A549 (cell line): ENCODE results near the gene HES3.

ENCODE experiments used
- EP300 ChIP-seq, 2 experiments: fragments of >200 bp; sonication (Bioruptor Twin); formaldehyde crosslinking; IDR thresholded peaks; 2 replicates in 1 of 2; 3 replicates in 1 of 2; pipeline ENCODE4 v1.6.1; 2016 to 2017
- JUN ChIP-seq, 2 experiments: fragments of >200 bp; sonication (Bioruptor Twin); formaldehyde crosslinking; IDR thresholded peaks; 2 replicates in 1 of 2; 3 replicates in 1 of 2; pipeline ENCODE4 v1.6.1; 2016 to 2017
- JUNB ChIP-seq: fragments of >200 bp; sonication (Bioruptor Twin); formaldehyde crosslinking; IDR thresholded peaks from 2 replicates; pipeline ENCODE4 v1.6.1; 2016
- MAFK ChIP-seq: fragments of 450-650 bp; IDR thresholded peaks from 2 replicates; pipeline ENCODE4 v1.6.1; 2014; ENCODE audit not compliant: partially characterized antibody
- POLR2A ChIP-seq: IDR thresholded peaks from 2 replicates; pipeline ENCODE4 v1.6.1; 2012; ENCODE audit warnings: mild to moderate bottlenecking, low read length
- TF ChIP-seq, protein P1 (sequence below): fragments of >200 bp; sonication (Bioruptor Twin); formaldehyde crosslinking; IDR thresholded peaks from 3 replicates; pipeline ENCODE4 v1.5.1; 2016
- TF ChIP-seq, protein P2 (sequence below): IDR thresholded peaks from 2 replicates; pipeline ENCODE4 v1.6.1; 2012
- TF ChIP-seq, protein P3 (sequence below): fragments of 200-600 bp; sonication (generic); IDR thresholded peaks from 2 replicates; pipeline ENCODE4 v1.6.1; 2016; ENCODE audit warnings: antibody characterized with exemption, mild to moderate bottlenecking, moderate library complexity
- TF ChIP-seq, protein P4 (sequence below): fragments of 450-650 bp; IDR thresholded peaks from 2 replicates; pipeline ENCODE4 v1.6.1; 2014; ENCODE audit warnings: antibody characterized with exemption

DNA sequence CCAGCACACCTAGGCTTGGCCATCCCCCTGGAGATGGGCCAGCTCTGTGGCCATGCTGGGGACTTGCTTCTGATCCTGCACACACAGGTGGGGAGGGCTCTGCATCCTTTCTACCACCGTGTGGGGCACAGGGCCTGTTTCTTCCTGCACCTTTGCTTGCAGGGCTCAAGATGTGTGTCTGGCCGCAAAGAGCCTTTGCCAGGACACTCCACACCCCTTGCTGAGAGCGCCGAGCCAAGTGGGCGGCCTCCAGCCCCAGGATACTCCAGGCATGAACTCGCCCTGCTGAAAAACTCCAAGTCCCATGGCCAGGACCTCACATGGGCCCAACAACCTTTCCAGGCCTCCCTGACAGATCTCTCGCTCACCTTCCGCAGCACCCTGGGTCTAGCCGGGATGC is 28.5 kb downstream of the HES3 start:
- TF ChIP-seq, protein P1, sequence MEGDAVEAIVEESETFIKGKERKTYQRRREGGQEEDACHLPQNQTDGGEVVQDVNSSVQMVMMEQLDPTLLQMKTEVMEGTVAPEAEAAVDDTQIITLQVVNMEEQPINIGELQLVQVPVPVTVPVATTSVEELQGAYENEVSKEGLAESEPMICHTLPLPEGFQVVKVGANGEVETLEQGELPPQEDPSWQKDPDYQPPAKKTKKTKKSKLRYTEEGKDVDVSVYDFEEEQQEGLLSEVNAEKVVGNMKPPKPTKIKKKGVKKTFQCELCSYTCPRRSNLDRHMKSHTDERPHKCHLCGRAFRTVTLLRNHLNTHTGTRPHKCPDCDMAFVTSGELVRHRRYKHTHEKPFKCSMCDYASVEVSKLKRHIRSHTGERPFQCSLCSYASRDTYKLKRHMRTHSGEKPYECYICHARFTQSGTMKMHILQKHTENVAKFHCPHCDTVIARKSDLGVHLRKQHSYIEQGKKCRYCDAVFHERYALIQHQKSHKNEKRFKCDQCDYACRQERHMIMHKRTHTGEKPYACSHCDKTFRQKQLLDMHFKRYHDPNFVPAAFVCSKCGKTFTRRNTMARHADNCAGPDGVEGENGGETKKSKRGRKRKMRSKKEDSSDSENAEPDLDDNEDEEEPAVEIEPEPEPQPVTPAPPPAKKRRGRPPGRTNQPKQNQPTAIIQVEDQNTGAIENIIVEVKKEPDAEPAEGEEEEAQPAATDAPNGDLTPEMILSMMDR: no peak
- TF ChIP-seq, protein P2, sequence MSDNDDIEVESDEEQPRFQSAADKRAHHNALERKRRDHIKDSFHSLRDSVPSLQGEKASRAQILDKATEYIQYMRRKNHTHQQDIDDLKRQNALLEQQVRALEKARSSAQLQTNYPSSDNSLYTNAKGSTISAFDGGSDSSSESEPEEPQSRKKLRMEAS: no peak
- TF ChIP-seq EP300 (IDR thresholded peaks at IDR 0.05) (no peak), POLR2A (no peak), JUN (IDR thresholded peaks at IDR 0.05) (no peak), JUNB (no peak), MAFK (no peak)
- TF ChIP-seq, protein P3, sequence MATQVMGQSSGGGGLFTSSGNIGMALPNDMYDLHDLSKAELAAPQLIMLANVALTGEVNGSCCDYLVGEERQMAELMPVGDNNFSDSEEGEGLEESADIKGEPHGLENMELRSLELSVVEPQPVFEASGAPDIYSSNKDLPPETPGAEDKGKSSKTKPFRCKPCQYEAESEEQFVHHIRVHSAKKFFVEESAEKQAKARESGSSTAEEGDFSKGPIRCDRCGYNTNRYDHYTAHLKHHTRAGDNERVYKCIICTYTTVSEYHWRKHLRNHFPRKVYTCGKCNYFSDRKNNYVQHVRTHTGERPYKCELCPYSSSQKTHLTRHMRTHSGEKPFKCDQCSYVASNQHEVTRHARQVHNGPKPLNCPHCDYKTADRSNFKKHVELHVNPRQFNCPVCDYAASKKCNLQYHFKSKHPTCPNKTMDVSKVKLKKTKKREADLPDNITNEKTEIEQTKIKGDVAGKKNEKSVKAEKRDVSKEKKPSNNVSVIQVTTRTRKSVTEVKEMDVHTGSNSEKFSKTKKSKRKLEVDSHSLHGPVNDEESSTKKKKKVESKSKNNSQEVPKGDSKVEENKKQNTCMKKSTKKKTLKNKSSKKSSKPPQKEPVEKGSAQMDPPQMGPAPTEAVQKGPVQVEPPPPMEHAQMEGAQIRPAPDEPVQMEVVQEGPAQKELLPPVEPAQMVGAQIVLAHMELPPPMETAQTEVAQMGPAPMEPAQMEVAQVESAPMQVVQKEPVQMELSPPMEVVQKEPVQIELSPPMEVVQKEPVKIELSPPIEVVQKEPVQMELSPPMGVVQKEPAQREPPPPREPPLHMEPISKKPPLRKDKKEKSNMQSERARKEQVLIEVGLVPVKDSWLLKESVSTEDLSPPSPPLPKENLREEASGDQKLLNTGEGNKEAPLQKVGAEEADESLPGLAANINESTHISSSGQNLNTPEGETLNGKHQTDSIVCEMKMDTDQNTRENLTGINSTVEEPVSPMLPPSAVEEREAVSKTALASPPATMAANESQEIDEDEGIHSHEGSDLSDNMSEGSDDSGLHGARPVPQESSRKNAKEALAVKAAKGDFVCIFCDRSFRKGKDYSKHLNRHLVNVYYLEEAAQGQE: no peak
- TF ChIP-seq, protein P4, sequence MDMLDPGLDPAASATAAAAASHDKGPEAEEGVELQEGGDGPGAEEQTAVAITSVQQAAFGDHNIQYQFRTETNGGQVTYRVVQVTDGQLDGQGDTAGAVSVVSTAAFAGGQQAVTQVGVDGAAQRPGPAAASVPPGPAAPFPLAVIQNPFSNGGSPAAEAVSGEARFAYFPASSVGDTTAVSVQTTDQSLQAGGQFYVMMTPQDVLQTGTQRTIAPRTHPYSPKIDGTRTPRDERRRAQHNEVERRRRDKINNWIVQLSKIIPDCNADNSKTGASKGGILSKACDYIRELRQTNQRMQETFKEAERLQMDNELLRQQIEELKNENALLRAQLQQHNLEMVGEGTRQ: no peak
